Stimulated activated CD8-positive, alpha-beta memory T cell treated with anti-CD3 and anti-CD28 coated beads, Interleukin-12 subunit alpha, Interleukin-12 subunit beta, amount 100 ng/mL, for 4 hours (primary cell): ENCODE measurements around the gene RELL1.

Source experiments
- DNase-seq: peaks from one replicate; pipeline ENCODE4 v3.0.0-alpha.2; 2020; ENCODE audit warnings: low read depth

Gene RELL1

DNA sequence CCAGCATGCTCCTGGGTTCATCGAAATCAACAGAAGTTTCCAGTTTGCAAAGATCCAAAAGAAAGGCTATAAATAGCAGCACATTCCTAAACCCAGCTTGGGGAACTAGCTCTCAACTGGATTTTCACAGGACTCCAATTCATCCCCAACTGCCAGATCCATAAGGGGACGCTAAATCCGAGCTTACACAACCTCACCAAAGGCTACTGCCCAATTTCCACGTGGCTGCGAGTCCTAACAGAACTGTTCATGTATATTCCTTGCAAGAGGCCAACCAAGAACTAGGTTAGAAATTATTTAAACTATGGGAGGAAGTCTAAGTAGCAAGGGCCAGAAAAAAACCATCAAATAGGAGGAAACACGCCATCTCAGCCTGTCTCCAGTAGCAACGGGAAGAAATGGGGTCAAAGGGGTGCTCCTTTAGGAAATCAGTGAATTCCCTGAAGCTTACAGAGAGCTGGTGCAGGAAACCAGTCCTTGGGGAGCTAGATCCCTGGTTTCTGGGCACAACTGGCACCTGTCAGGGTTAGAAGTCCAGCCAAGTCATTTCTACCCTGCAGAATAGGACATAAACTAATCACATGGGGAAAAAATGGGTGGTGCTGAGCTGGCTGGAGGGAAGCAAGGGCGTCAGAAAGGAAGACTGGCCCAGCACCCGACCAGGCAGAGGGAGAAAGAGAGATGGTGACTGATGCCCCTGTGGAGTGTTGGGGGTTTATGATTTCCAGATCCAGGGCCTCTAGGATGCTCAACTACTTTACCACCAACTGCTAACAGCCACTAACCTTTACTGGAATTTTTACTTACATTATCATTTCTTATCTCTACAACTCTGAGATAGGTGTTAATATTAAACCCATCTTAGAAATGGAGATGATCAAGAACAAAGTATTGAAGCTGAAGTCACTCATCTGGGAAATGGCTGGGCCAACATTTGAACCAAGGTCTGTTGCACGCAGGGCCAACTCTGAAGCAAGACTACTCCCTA lies 20.5 kb downstream of the RELL1 start:
- DNase-seq = no peak

DNA sequence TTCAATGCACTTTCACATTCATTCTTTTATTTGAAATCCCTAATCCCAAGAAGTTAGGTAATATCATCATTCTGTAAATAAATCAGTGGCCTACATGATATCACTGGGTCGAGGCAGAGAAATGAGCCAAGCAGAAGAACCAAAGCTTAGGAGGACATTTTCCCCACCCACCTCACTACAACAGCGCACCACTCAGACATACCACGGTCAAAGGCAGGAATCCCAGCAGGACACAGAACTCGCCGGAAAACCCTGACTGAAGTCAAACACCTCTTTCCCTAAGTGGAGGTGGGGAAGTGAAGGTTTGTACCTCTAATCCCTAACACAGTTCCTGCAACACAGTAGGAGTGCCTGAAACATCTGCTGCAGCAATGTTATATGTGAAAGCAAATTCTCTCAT lies 21.5 kb downstream of the RELL1 start:
- DNase-seq = no peak

DNA sequence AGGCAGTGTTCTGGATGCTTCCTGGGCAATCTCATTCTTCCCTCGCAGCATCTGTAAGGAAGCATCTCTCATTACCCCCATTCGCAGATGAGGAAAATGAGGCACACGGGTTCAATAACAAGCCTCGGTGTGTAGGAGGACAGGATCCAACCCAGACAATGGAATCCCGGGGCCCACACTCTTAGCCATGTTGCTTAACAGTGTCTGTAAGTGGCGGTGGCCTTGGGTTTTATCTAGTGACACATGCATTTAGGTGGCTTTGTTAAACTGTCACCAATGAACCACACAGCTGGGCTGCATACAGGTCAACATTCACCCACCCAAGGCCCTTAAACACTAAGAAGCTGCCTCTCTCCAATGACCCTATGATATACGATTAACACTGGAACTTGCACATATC lies 22.6 kb downstream of the RELL1 start:
- DNase-seq = no peak

DNA sequence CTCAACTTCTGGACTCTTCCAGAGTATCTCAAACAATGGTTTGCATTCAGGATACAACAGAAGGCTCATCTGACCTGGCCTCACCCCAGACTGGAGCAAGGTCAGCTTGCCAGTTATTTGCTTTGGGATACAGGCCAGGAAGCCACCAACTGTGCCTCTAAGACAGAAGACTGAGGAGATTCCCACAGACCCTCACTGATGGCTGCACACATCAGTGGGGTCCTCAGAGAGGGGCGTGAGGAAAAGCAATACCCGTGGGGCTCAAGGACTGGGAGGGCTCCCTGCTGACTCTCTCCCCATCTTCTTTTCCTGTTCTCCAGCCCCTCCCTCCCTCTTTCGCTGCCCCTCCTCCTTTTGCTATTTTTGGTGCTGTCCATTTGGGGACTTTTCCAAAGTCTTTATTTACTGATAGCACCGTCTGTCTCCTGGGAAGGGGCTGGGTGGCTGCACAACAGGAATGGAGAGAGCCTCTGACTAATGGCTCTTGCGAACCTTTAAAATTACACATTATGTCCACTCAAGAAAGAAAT lies 23.2 kb downstream of the RELL1 start:
- no peak for DNase-seq

DNA sequence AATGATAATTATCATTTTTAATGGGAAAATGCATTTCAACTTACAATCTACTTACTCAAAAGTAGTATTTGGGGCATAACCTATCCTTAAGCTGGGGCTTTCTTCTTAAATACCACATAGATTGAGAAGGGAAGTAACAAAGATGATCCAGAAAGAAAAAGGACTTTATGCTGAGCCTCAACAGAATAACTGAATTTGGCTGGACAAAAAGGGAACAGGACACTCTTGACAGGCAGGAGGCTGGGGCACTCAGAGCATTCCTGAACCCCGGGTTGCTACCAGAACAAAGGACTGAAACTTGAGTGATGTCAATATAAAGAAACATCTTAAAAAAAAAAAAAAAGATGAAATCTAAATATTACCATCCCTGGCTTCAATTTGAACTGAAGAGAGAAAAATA lies 23.9 kb downstream of the RELL1 start:
- DNase-seq = no peak

DNA sequence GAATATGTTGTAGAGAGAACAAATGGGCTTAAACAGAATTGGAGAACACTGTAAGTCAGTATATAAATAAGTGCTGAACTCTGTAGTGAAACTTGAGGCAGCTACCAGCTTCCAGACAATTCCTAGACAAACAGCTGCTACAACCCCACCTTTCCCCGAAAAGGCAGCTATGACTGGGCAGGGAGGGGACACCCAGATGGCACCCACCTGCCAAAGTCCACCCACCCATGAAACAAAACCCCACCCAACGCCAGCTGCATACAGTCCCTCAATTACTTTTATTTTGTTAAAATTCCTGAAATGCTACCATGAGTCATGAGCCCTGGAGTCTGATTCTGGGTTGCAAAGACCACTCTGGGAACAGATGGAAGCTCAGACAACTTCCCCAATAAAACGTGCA lies 24.4 kb downstream of the RELL1 start:
- no peak for DNase-seq

DNA sequence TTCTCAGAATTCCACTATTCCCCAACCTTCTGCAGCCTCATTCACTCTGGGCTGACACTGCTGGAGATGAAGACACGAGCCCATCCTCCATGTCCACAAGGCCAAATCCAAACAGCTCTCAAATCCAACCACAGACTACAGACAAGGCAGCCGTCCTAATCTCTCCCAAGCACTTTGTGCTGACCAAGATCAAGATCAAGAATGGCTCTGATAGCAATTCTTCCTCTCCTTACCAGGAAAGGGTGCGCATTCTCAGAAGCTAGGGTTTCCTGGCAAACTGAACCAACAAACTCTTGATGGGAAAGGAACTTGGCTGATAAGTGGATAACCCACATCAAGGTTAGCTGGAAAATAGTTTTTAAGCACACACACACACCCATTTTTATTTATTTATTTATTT lies 26.5 kb downstream of the RELL1 start:
- no peak for DNase-seq

DNA sequence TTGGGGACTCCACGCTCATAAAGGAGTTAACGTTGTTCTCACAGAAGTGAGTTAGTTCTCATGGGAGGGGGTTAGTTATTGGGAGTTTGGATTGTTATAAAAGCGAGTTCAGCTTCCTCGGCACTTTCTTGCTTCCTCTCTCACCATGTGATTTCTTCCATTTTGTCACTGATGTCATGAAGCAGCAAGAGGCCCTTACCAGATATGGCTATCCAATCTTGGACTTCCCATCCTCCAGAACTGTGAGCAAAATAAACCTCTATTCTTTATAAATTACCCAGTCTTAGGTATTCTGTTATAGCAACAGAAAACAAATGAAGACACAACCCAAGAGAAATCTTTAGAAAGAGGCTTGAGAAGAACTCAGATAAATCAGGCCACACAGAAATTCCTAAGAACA lies 29.5 kb downstream of the RELL1 start:
- no peak for DNase-seq

DNA sequence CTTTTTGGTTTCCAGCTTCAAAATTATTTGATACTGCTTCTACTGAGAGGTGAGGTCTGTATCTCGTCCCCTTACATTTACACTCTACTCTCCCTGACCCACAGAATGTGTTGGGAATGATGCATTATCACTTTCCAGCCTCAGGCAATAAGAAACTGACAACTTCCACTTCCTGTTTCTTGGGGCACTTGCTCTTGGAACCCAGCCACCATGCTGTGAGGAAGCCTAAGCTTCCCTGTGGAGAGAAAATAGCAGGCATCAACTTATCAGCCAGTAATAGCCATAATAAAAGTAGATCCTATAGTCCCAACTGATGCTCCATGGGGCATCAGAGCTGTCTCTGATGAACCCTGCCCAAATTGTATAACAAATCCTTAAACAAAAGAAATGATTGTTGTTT lies 32.6 kb downstream of the RELL1 start:
- no peak for DNase-seq

DNA sequence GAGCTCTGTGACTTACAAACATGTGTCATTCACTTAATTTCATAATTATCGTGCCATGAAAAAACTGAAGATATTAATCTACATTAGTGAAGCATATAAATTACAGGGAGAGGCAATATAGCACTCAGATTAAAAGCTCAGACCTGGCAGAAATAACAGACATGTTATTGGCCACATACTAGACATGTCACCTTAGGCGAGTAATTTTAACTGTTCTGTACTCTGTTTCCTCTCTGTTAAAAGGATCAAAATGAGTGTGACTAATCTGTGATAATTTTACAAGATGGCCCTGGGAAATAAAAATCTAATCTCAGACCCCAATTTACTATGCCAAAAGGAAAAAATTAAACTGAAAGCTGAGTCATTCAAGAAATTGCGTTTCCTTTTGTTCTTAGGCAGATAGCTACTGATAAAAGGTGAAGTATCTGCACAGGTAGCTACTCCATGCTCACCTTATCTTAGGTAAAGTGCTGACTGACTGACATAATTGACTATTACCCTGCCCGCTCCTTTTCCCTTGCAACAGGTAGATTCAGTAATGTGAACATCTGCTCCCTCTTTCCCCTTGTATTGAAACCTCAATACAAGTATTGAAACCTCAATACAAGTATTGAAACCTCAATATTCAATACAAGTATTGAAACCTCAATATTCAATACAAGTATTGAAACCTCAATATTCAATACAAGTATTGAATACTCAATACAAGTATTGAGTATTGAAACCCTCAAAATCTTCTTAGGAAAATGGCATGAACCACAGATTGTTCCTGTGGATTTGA lies 33.2 kb downstream of the RELL1 start:
- DNase-seq = no peak

DNA sequence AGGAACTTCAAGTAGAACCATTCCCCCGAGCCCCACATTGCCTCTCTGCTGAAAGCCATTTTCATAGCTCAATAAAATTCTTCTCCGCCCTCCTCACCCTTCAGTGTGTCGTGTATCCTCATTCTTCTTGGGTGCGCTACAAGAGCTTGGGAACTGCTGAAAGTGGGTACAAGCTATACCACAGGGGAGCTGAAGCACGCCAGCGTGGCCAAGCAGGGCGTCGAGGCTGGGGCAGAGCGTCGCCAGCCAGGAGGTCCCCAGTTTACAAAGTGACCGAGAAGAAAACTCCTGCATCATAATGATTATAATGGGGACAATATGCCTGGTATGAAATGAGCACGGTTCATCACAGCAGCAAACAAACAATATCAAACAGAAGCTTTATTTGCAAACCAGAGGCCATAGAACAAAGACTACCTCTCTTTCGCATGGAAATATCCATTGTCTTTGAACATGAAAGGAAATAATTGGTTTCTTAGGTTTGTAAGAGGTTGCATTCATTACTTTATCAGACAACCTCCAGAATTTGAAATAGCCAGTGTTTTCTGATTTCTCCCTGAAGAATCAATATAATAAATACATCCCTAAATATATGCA lies 34.3 kb downstream of the RELL1 start:
- no peak for DNase-seq

DNA sequence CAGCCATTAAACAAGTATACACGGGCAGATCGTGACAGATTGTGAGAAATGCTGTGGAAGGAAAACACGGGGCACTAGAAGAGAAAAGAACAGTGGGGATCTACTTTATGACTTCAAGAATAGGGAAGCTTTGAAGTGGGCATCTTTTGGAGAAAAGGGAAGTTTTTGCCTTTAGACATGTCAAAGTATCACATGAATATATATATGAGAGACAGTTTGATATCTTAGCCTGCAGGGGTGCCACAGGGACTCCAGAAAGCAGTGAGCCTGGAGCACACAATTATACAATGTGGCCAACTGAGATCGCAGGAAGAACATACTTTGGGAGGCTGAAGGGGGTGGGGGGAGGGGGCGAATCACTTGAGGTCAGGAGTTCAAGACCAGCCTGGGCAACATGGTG lies 35.7 kb downstream of the RELL1 start:
- no peak for DNase-seq

DNA sequence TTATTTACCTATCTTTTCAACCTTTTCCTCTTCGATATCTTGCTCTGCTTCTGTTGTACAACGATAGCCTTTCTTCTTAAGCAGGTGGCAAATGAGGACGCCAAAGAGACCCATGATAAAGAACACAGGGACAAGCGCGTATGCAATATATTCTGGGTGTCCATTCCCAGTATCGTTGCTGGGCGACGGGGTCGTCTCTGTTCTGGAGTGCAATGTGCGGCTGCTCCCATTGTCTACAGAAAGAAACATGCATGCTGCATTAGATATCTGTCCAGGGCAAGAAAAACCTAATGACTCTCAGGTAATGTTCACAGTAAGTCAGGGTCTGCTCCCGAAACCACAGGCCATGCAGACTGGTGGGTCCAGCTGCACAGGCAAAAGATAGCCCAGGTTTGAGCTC lies 36.9 kb downstream of the RELL1 start:
- no peak for DNase-seq

DNA sequence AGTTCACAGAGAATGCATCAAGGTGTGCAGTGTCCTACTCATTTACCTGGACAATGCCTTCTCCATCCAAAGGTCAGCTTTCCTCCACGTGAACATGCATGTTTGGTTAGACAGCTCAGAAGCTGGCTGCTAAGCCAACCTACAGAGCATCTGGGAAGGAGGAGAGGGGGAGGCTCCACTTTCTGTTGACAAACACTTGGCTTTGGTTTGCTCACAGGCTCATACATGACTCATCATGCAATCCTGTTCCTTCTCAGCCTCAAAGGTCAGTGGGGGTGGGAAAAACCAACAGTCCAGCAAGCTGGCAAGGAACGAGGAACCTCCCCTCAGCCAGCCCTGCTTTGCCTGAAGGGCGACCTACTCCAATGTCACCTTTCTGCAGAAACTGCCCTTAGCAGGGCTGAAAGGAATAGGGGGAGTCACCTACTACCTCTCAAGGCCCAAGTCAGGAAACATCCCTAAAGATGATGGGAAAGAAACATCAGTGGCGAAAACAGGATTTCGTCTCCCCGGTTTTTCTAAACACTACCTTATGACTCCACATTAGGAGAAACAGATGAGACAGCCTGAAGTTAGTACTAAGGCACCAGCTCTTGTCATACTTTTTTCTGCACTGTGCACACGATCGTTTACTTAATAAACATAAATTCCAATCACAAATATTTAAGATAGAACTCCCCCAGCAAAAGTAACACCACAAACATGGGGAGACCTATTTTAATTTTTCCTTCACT lies 37.9 kb downstream of the RELL1 start:
- DNase-seq = no peak

DNA sequence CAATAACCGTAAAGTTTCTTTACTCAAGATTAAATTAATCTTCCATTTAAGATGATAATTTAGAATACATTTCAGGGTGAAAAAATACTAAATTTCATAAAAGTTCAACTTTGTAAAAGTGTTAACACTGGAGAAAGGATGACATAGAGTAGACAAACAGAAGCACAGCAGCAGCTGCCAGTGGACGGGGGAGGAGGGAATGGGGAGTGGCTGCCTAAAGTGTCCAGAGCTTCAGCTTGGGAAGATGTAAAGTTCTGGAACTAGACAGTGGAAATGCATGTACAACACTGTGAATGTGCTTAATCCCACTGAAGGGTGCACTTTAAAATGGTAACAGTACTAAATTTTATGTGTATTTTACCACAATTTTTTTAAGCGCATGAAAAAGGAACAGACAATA lies 39.9 kb downstream of the RELL1 start:
- no peak for DNase-seq

DNA sequence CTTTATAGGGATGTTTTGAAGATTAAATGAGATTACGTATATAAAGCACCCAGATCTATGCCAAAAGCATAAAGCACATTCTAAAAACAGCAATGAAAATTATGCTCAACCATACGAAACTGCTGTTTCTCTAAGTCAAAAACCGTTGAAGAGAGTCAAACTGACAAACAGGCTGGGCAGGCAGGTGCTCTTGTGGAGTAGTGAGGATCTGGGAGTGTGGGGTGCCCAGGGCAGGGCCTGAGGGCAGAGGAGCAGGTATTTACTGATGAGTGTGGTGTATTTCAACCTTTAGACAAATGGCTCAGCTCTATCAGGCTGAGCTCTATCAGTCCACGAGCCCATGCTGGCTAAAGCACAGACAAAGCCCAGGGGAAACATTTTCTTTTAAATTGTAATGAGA lies 40.4 kb downstream of the RELL1 start:
- DNase-seq = no peak

DNA sequence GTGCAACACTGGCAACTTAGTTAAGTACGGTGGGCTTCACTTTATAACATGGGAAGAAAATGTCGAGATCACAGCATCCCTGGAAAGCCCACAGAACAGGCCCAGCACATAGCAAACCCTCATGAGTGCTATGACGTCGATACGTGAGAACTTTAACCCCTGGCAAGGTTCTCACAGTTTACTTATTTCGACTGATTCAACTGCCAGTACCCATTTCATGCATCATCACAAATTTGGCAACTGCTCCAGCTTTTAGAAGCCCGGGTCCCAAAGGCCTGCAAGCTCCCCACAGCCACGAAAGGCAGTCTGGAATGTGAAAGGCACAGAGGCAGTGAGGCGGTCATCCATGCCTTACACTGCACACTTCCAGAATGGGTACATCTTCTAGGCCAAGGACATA lies 41.2 kb downstream of the RELL1 start:
- DNase-seq = no peak

DNA sequence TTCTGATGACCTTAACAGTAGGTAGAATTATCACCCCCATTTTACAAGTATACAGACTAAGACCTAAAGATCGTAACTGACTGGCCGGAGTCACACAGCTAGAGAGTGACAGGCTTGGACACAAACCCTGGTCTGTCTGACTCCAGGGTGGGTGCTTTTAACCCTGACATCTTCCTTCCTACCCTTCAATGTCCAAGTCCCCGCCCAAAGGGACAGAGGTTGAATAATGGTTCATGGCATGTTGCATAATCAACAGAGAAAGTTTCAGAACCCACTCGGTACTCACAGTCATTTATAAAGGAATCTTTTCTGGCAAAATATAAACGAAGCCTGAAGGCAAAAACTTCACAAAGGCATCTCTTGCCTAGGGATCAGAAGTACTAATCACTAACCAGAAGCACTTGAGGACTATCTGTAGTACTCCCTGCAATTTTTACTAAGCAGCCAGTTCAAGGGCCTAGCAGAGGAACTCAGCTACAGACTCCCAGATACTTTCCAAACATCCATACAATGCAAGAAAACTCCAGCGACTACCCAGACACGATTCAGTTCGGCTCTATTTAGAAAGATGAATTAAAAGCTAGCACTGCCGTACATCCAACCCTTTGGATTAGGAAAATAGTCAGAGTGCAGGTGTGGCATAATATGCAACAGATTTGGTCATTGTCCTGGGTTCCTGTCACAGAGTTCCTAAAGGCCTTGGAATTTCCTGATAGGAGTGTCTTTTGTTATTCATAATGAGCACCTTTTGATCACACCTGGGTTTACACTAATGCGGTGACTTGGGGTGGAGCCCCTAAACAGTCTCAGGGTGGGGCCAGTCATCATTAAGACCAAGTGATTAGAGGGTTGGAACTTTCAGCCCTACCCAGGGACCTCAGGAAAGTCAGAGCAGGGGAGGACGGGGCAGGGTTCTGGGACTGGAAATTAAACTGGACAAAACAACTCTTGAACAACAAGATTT lies 44.0 kb downstream of the RELL1 start:
- no peak for DNase-seq

DNA sequence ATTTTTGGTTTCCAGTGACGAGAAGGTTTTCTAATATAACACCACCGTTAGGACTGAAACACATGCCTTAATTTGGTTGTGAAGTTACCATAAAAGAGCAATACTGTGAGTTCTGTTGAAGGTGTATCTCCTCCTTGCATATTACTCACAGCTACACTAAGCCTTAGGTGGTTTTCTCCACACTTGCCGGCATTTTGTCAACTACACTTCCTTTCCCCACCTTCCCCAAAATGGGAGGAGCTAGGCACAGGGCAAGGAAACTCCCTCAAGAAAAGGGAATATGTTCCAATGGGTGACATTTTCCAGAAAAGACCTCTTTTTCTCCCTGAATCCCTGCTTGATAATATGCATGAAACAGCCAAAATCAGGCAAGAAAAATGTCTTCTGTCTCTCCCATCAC lies 44.8 kb downstream of the RELL1 start:
- DNase-seq = no peak

DNA sequence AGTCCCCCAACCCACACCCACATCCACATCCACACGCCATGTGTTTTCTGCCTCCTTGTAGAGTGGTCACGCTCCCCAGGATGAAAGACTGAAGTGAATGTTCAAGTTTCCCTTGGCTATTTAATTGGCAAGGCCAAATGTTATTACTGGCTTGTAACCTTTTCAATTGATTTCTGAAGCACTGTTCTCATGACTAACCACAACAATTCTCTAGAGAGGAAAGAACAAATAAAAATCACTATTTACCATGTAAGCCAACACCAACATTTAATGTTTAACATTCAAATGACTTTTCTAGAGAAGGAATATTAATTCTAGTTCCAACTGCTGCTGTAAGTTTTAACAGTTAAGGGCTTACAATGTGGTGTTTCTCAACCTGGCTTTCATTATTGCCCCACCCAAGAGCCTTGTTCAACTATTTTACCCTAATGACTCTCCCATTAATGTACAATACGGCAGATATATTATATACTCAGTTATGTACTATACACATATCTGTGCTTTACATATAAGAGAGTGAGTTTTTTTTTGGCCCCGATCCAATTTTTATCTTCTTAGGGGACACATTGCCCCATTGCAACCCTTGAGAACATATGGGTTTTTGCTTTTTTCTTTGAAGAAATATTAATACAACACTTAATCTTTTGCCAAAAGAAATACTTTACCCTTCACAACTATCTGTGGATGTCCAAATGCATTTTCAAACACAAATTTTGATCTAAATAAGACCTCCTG lies 46.5 kb downstream of the RELL1 start:
- DNase-seq = no peak
